ENCODE measurements around the gene GSAP.

DNA sequence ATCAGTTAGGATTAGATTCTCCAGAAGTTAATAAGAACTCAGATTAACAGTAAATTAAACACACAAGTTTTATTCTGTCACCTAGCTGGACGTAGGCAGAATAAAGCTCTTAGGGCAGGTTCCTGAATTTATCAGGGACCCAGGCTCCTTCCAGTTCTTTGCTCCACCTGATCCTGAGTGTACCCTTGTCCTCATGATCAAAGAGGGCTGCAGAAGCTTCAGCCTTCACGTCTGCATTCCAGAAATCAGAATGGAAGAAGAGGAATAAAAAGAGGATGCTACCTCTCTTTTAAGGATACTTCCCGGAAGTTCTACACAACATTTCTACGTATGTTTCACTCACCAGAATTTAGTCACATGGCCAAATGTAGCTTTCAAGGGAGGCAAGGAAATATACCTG is 1.7 kb upstream of the GSAP start:
- TF ChIP-seq, protein P1, sequence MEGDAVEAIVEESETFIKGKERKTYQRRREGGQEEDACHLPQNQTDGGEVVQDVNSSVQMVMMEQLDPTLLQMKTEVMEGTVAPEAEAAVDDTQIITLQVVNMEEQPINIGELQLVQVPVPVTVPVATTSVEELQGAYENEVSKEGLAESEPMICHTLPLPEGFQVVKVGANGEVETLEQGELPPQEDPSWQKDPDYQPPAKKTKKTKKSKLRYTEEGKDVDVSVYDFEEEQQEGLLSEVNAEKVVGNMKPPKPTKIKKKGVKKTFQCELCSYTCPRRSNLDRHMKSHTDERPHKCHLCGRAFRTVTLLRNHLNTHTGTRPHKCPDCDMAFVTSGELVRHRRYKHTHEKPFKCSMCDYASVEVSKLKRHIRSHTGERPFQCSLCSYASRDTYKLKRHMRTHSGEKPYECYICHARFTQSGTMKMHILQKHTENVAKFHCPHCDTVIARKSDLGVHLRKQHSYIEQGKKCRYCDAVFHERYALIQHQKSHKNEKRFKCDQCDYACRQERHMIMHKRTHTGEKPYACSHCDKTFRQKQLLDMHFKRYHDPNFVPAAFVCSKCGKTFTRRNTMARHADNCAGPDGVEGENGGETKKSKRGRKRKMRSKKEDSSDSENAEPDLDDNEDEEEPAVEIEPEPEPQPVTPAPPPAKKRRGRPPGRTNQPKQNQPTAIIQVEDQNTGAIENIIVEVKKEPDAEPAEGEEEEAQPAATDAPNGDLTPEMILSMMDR (IDR thresholded peaks at IDR 0.05; ENCODE audit: low read depth, low read length) = no peak
- TF ChIP-seq, protein P2, sequence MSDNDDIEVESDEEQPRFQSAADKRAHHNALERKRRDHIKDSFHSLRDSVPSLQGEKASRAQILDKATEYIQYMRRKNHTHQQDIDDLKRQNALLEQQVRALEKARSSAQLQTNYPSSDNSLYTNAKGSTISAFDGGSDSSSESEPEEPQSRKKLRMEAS (IDR thresholded peaks at IDR 0.05; ENCODE audit: low read depth, low read length) = no peak
- TF ChIP-seq POLR2A (IDR thresholded peaks at IDR 0.05; ENCODE audit: extremely low read depth, insufficient read length) (no peak), MYC (IDR thresholded peaks at IDR 0.05; ENCODE audit: low read depth, low read length) (no peak)
